Upper lobe of right lung (tissue), 1 donor: ENCODE results near the gene CCDC8. TPM values are rescaled to one million over a fixed set of nuclear protein-coding genes. Genes with fewer than 3 reads are reported as not detected.
A peak's percentile ranks its signal among the peaks of the same experiment; 100 is the strongest.

ENCODE experiments used
- ATAC-seq: fragments of 200-7000 bp; cut with Tn5 transposase; one replicate; pipeline ENCODE4 v1.9.1; 2020; ENCODE audit warnings: mild to moderate bottlenecking, moderate library complexity
- DNase-seq: peaks from one replicate; pipeline ENCODE4 v3.0.0-alpha.2; 2020
- H3K27ac ChIP-seq: fragments of 200-600 bp; one replicate; pipeline ENCODE4 v1.8.0; 2022
- H3K27me3 ChIP-seq: fragments of 200-600 bp; one replicate; pipeline ENCODE4 v1.8.0; 2022; ENCODE audit warnings: mild to moderate bottlenecking
- H3K36me3 ChIP-seq: fragments of 200-600 bp; one replicate; pipeline ENCODE4 v1.8.0; 2022
- H3K4me1 ChIP-seq: fragments of 200-600 bp; one replicate; pipeline ENCODE4 v1.8.0; 2022
- H3K4me3 ChIP-seq: fragments of 200-600 bp; one replicate; pipeline ENCODE4 v1.8.0; 2022; ENCODE audit warnings: mild to moderate bottlenecking
- H3K9me3 ChIP-seq: fragments of 200-600 bp; one replicate; pipeline ENCODE4 v1.8.0; 2022
- CTCF ChIP-seq: fragments of 200-600 bp; IDR thresholded peaks from one replicate; pipeline ENCODE4 v1.8.0; 2022; ENCODE audit warnings: antibody characterized with exemption
- intact Hi-C: fragments of 100-400 bp; cut with DNase I; formaldehyde crosslinking; loops from one replicate; pipeline ENCODE4 v1.11.0; 2022
- total RNA-seq: library from RNA; stranded (reverse); fragmentation: NEBNext Ultra II Directional; extraction: Animal tissue kit (Norgen Biotek cat#: 25700); gene quantifications from one replicate; pipeline ENCODE4 v1.2.1, GENCODE V29; 2021
- donor health status: DM: no; HTN: yes; CAD: no; lungs with severe emphysema.

Gene CCDC8
- total RNA-seq, 1 donor from 2014 or later, result 8.9 TPM

GRCh38 chr19:46390121-46390858 is 23.1 kb downstream of the CCDC8 start:
- peak; percentile 48 for DNase-seq
- peaks cover 45% of the 10 kb centered on the region for H3K36me3 ChIP-seq
- H3K27ac ChIP-seq, result no peak overlapping the region
- H3K4me1 ChIP-seq, result peaks cover 11% of the 10 kb centered on the region
- ATAC-seq, result no peak
- no peak for TF ChIP-seq CTCF
- H3K9me3 ChIP-seq, result no peaks in the 10 kb centered on the region
- no peak overlapping the region for H3K4me3 ChIP-seq
- intact Hi-C loops, result no loop called here
- H3K27me3 ChIP-seq, result no peaks in the 10 kb centered on the region

DNA sequence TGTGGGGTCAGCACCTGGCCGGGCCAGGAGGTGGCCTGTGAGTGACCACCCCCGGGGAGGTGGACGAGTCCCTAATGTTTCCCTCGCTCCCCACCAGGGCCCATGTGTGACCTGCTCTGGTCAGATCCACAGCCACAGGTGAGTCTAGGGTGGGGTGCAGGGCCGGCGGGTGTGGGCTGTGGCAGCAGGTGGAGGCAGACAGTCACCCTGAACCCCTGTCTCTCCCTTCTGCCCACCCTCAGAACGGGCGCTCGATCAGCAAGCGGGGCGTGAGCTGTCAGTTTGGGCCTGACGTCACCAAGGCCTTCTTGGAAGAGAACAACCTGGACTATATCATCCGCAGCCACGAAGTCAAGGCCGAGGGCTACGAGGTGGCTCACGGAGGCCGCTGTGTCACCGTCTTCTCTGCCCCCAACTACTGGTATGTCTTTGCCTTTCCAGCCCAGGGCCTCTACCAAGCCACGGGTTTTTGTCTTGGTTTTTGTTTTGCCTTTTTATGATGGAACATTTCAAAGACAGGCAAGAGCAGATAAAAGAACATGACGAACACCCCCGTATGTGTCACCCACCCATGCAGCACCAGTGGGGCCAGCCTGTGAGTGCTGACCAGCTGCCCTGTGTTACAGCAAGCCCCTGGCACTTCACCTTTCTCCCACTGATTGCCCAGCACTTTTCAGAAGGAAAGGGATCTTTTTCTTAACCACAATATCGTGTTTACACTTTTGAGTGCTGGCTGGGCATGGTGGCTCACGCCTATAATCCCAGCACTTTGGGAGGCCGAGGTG is 24.9 kb downstream of the CCDC8 start:
- Histone ChIP-seq H3K4me3 (no peak overlapping the region), H3K27me3 (no peaks in the 10 kb centered on the region), H3K4me1 (peaks cover 11% of the 10 kb centered on the region), H3K9me3 (no peaks in the 10 kb centered on the region), H3K36me3 (peaks cover 54% of the 10 kb centered on the region), H3K27ac (no peak overlapping the region)
- ATAC-seq (no peak), DNase-seq (peak; percentile 61)
- intact Hi-C loops, result no loop called here
- no peak for TF ChIP-seq CTCF

DNA sequence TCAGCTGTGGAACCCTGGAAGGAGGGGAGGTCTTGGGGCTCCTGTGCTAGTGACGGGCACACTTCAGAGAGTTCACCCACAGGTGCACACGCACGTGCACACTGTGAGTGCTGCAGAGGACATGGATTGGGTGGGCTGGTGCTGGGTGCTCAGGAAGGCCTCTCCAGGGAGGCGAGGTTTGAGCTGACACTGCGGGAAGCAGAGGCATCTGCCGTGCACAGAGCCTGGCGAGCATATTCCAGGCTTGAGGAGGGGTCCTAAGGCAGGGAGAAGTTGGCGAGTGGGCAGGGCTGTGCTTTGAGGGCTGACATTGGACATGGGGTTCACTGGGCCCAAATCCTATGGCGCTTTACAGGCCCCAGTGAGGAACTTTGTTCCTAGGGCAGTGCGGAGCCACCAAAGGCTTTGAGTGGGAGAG is 25.6 kb downstream of the CCDC8 start:
- H3K9me3 ChIP-seq, result no peaks in the 10 kb centered on the region
- TF ChIP-seq CTCF, result no peak
- DNase-seq, result no peak
- intact Hi-C loops, result no loop called here
- ATAC-seq, result no peak
- peaks cover 62% of the 10 kb centered on the region for H3K36me3 ChIP-seq
- no peak overlapping the region for H3K27ac ChIP-seq
- peaks cover 6% of the 10 kb centered on the region for H3K4me1 ChIP-seq
- H3K4me3 ChIP-seq, result no peak overlapping the region
- H3K27me3 ChIP-seq, result no peaks in the 10 kb centered on the region

DNA sequence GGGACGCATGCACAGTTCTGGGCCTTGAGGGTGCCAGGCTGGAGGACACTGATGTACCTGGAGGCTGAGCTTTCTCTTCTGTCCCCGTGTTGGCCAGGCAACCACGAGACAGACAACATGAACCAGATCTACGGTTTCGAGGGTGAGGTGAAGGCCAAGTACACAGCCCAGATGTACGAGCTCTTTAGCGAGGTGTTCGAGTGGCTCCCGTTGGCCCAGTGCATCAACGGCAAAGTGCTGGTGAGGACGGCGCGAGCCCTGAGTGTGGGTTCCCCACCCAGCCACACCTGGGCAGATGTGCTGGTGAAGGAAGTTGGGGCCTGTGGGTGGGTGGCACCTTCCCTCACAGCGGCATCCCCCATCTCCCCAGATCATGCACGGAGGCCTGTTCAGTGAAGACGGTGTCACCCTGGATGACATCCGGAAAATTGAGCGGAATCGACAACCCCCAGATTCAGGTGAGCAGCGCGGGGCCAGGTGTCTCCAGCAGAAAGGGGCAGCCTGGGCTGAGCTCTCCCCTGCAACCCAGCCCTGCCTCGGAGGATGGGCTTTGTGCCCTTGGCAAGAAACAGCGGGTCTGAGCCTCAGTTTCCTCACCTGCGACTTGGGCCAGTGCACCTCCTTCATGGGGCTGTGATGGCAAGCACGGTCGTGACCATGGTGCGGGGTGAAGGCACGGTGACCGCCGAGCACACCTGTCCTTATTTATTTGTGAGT is 26.2 kb downstream of the CCDC8 start:
- H3K27me3 ChIP-seq, result no peaks in the 10 kb centered on the region
- H3K9me3 ChIP-seq, result no peaks in the 10 kb centered on the region
- intact Hi-C loops, result no loop called here
- H3K4me3 ChIP-seq, result no peak overlapping the region
- no peak for TF ChIP-seq CTCF
- H3K27ac ChIP-seq, result no peak overlapping the region
- DNase-seq (peak; percentile 46), ATAC-seq (no peak)
- H3K4me1 ChIP-seq, result peaks cover under 1% of the 10 kb centered on the region
- H3K36me3 ChIP-seq, result peaks cover 67% of the 10 kb centered on the region

DNA sequence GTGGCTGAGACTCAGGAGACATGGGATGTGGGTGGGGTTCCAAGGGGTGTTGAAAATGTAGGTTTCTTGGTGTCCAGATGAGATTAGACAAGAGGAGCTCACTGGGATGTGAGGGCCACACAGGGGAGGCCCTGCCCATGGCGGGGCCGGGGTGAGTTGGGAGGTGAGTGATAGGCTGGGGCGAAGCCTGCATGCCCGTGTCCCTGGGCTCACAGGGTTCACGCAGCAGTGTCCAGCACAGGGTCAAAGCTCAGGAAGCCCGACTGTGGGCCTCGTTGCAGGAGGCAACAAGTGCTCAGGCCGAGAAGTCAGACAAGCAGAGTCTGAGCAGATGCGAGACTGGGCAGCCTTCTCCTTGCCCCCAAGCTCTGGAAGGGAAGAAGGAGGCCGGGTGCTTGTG is 27.2 kb downstream of the CCDC8 start:
- Histone ChIP-seq H3K9me3 (no peaks in the 10 kb centered on the region), H3K4me1 (no peaks in the 10 kb centered on the region), H3K27me3 (no peaks in the 10 kb centered on the region), H3K4me3 (no peak overlapping the region), H3K36me3 (peaks cover 71% of the 10 kb centered on the region), H3K27ac (no peak overlapping the region)
- ATAC-seq, result no peak
- peak; percentile 52 for DNase-seq
- TF ChIP-seq CTCF, result no peak
- intact Hi-C loops, result no loop called here
